T47D (cell line): ENCODE data around the gene RASGEF1C.
A peak's percentile ranks its signal among the peaks of the same experiment; 100 is the strongest.

Source experiments
- DNase-seq, 2 experiments: peaks; one replicate each; pipeline versions ENCODE4 v3.0.0 to v3.0.0-alpha.2; 2011 to 2012; ENCODE audit warnings: low read depth in 1 of 2, low spot score in 1 of 2
- JUND ChIP-seq: IDR thresholded peaks from 2 replicates; pipeline ENCODE4 v1.6.1; 2012; ENCODE audit warnings: low read depth
- in situ Hi-C: cut with HindIII; loops from 2 replicates; pipeline ENCODE4 v1.10.0; 2016; ENCODE audit warnings: low sequenced_read_pairs, low pct_unique_long_range_greater_than_20kb

The RASGEF1C gene

DNA sequence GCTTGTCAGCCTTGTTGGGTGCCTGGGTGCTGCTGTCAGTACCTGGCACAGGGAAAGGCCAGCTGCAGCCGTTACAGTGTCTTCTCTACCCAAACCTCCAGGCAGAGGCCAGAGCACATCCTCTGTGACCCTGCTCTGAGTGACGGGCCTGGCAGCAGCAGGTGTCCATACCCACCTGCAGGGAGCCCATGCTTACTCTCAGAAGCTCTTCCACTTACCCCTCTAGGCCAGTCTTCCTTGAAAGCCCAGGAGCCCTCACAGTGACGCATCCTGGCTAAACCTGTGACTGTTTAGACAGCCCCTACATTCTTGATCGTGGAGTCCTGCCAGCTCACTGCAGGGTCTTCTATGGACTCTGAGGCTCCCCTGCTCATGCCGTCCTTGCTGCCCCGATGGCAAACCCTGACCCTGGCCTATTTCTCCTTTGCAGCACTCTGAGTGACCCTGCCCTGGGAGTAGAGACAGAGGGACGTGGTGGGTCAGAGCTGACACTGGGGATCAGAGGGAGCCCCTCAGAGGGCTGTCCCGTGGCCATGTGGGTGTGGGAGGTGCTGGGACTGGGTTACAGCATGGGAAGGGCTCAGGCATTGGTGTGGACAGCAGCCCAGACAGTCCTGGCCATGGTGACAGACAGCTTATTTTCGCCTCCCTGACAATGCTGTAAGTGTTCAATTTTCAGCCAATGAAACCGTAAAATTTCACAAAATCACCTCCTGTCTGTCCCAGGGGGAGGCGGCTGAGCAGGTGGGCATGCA, 69.9 kb downstream of the RASGEF1C start:
- no peak for TF ChIP-seq JUND
- no peak for DNase-seq
- in situ Hi-C loops = no loop called here

DNA sequence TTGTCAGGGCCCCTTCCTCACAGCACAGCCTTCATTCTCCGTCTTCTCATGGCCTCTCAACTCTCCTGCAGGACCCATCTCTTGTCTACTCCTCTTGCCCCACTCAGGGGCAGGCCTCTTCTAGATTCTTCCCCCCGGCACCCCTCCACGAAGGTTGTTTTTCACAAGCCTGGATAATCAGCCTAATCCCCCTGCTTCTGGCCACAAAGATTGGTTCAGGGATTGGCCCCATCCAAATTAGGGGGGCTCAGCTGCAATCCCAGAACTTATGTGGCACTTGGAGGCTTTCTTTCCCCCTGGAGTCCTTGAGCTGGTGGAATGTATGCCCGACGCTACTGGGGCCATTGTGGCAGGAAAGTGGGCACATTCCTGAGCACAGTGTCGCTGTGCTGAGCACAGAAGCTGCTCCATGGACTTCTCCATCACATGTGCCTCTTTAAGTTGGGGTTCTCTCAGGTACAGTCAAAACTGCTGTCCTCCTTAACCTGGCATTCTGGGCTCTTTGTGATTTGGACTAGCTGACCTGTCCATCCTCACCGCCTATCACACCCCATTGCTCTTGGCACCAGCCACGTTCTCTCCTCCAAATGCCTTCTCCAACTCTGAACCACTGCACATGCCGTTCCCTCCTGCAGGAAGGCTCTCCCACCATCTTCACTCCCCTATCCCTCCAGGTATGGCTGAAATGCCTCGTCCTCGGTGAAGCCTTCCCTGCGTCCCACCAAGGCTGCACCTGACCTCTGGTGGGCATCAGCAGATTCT, 70.6 kb downstream of the RASGEF1C start:
- no peak for DNase-seq
- no peak for TF ChIP-seq JUND
- in situ Hi-C loops = no loop called here

DNA sequence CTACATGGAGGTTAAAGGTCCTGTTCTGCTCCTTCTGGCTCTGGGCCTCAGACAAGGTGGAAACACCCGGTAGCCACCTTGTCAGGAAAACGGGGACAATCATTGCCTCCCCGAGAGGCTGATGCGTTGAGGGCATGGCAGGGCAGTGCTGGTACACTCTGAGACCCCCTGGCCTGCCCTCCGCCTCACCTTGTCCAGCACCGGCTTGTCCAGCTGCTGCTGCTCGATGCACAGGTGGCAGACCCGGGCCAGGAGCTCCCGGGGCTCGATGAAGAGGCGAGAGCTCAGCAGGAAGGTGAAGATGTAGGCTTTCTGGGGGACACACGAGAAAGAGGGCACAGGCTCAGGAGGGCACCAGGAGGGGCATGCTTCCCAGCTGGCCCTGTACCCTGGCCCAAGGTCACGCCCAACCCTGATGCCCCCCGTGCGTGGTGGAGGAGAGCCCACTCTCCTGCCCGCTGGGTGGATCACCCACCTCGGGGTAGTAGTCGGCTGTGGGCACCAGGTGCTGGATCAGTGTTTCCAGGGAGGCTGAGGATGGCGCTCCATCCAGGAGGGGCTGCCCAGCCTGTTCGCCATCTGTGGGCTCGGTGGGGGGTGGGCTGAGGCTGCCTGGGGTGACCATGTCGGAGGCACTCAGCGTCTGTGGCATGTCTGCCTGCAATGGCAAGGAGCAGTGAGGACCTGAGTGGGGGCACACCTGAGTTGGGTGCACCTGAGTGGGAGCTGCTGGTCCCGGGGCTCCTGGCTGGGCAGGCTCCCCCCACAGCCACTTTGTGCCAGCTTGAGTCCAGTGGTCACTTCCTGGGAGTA, 71.4 kb downstream of the RASGEF1C start:
- TF ChIP-seq JUND = no peak
- no peak for DNase-seq
- in situ Hi-C loops = no loop called here

DNA sequence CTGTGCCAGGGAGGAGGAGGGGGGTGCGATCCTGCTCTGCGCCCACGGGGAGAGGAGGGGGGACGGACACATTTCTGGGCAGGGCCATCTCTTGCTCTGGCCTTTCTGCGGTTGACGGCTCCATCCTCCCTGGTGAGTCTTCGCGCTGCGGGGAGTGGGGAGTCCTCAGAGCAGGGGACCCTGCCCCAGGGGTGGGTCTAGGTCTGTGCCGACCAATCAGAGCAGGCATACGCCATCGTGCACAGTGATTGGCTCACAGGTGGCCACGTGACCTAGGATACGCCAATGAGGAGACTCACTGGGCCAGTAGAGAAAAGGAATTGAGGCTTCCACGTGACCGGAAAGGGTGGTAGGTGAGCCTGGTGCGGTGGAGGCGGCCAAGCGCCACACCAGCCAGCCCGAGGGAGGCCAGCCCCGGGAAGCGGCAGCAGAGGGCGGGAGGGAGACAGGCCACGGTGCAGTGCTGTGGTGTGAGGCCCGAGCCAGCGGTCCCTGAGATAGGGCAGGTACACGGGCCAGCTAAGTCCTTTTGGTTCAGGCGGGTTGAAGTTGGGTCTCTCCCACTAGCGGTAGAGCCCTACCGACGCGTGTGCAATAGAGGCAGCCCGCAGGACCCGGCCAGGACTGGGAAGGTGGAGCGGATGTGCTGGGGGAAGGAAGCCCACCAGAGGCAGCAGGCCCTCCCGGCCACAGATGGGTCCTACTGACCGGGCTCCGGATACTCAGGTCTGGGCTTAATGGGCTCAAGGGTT, 72.2 kb downstream of the RASGEF1C start:
- in situ Hi-C loops = no loop called here
- no peak for DNase-seq
- no peak for TF ChIP-seq JUND

DNA sequence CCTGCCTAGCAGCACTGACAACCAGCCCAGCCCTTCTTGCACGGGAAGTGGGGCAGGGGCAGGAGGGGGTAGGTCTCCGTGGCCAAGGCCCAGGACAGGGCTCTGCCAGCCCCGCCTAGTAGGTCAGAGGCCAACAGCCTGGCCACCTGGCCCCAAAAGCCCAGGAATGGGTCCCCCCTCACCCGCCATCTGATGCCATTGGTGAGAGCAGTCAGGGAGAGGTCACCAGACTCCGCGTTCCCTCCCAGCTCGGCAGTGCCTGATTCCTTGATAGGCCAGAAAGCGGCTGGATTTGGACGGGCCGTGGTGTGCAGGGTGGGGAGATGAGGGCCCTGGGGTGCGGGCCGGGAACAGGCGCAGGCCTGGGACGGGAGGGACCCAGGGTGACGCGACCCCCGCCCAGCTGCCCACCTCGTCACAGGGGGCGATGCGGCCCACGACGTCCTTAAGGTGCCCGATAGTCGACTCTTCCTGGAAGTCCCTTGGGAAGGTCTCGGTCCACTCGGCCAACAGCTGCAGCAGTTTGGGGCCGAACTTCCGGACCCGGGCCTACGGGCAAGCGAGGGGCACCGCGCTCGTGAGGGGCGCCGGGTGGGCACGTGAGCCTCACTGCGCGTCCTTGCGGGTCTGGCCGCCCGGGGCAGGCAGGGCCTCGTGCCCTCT, 72.9 kb downstream of the RASGEF1C start:
- TF ChIP-seq JUND = no peak
- DNase-seq = no peak
- in situ Hi-C loops = no loop called here

DNA sequence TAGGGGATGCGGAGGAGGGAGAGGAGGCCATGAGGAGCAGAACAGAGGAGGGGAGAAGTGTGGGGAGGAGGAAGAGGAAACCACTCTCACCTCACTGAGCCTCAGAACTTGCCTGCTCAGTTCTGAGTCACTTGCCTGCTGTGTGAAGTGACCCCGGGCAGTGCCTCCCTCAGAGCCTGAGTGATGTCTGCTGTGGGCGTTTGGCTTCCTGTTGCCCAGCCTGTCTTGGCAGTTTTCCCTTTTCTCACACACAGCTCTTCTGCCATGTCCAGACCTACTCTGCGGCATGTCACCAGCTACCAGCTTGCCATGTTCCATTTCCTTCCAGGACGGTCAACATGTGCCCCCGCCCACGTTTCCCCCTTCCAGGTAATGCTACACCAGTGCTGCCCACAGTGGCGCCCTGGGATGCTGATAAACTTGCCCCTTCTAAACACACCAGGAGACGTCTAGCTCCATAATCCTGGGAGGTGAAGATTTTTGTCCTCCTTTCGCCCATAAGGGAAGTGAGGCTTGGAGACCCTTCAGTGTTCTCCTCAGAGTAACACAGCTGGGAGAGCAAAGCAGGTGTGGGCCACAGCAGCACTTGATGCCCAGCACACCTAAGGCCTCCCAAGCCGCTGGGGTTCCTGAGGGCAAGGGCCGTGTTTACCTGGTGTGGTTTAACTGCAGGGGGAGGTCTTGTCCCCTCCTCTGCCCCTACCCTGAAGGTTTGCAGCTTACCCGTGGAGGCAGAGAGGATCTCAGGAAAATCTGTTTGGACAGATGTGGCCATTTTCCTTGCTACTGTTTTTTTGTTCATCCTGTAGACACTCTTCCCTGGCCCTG, 73.7 kb downstream of the RASGEF1C start:
- no peak for TF ChIP-seq JUND
- peak in 1 of 2 experiments; percentile 56 for DNase-seq
- in situ Hi-C loops = no loop called here

DNA sequence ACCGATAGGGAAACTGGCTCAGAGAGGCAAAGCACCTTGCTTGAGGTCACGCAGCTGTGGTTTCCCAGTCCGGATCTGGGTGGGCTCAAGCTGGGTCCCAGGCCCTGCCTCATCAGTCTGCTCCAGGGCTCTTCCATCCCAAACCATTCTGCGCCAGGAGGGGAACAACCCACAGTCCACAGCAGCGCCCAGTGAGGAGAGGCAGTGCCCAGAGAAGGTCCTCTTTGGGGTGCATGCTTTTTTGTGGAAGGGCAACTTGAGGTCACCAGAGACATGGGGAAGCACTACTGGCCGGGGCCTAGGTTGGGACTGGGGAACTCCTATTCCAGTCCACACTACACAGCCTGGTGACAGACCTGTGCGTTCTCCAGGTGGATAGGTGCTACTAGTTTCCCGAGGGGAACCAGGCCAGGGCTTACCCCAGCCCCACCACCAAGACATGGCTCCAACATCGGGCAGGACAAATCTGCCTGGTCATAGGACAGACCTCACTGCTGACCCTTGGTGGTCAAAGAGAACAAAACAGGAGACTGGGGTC, 75.0 kb downstream of the RASGEF1C start:
- no peak for TF ChIP-seq JUND
- in situ Hi-C loops = no loop called here
- DNase-seq = no peak

DNA sequence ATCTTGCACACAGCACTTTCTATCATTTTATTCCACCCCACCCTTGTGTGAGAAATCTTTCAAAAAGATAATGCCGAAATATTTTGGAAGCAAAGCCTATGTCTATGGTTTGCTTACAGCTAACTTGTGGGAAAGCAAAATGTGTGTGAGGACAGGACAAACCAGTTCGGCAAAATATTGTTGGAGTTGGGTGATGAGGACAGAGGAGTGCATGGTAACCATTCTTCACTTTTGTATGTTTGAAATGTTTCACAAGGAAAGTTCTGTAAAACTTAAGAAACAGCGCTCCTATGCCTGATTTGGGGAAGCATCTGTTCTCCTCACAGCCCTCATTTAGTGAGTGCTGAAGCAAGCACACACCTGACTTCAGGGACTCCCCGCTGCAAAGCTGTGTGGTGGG, 75.5 kb downstream of the RASGEF1C start:
- no peak for TF ChIP-seq JUND
- peak; percentile 57 to 85 for DNase-seq
- in situ Hi-C loops = no loop called here

DNA sequence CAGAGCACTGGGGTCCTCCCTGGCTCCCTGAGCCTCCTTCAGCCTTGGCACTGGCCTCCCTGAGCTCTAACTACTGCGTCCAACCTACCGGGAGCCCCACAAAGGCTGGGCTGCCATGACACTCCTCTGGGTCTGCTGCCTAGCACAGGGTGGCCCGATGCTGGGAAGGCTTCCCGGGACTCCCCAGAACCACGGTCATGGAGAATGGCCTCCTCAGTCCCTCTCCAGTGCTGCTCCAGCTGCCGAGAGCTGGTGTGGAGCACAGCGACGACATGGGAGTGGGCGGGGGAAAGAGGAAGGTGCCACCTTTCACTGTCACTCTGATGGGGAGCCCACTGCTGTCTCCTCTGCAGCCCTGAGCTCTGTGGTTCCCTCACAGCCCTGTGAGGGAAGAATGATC, 76.0 kb downstream of the RASGEF1C start:
- no peak for DNase-seq
- TF ChIP-seq JUND = no peak
- in situ Hi-C loops = no loop called here

DNA sequence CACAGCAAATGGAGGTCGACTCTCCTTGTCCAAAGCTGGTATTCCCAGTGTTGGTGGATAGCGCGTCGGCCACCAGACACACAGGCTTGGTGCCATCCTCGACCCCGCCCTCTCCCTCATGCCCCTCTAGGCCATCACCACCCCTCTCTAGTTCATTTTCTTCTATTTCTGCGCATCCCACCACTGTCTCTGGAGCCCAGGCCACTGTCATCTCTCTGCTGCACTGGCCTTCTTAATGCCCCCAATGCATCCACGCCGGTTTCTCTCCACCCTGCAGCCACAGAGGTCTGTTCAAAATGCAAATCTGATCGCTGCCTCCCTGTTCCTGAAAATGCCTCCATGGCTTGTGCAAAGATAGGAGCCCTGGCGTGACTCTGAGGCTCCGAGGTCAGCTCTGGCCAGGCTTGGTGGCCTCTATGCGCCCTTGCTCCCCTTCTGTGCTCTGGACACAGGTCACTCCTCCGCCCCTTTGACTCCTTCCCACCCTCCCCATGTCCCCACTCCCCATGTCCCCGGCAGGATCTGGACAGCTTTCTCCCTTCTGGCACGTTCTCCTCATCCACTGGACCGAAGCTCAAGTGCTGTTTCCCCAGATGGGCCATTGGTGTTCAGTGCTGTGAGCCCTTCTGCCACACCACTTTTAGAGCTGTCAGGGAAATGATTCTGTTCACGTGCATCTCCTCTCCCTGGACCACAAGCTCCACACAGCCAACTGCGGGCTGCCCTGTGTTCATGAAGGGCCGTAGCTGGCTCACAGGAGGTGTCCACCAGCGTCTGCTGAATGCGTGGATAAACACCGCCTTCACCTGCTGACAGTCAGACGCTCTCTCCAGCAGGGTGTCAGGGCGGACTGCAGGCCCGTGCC, 77.9 kb downstream of the RASGEF1C start:
- in situ Hi-C loops = no loop called here
- no peak for DNase-seq

More for the DNA sequence above, 77.9 kb downstream of the RASGEF1C start:
- TF ChIP-seq JUND = no peak
